AG04449 (cell line): Measurements from ENCODE around the gene SWAP70.
A peak's percentile ranks its signal among the peaks of the same experiment; 100 is the strongest.

Experiments
- CTCF ChIA-PET: fragments of 350-600 bp; formaldehyde crosslinking; extraction: SDS; loops from one replicate; lab custom pipeline; 2021; ENCODE audit warnings: antibody characterized with exemption; lab: Yijun Ruan, JAX
- POLR2A ChIA-PET: fragments of 400-600, 350-600 bp; formaldehyde crosslinking; extraction: SDS; loops from one replicate; lab custom pipeline; 2020; ENCODE audit warnings: antibody characterized with exemption, inconsistent platforms; lab: Yijun Ruan, JAX
- DNase-seq: peaks from one replicate; pipeline ENCODE4 v3.0.0-alpha.2; 2010; ENCODE audit warnings: low read depth, low spot score
- H3K4me3 ChIP-seq: 2 replicates; pipeline ENCODE4 v1.5.1; 2011; ENCODE audit warnings: low read depth, mild to moderate bottlenecking, control low read depth, low read length
- CTCF ChIP-seq: IDR thresholded peaks from one replicate; pipeline ENCODE4 v1.5.1; 2011; ENCODE audit warnings: mild to moderate bottlenecking, moderate library complexity, low read length, control low read depth, inconsistent platforms; ENCODE audit not compliant: insufficient read depth; ENCODE audit errors: missing control alignments

Gene SWAP70

GRCh38 chr11:9663699-9664275, at the start of gene SWAP70:
Gene SWAP70 (plus strand): TSS chr11:9664077. CDS start chr11:9664180, 103 bp downstream.
- DNase-seq: peak; percentile 36
- ChIA-PET POLR2A (interaction anchor here (0.8 to 1.5 kb wide), 2 partner anchors 50 to 91 kb away, joined by 3 to 4 read pairs; no protein-coding TSS in a partner anchor), CTCF (interaction anchor here (0.7 to 1.4 kb wide), 7 partner anchors 13 to 51 kb away, joined by 3 to 6 read pairs (median 3); no protein-coding TSS in a partner anchor)
- peak within 1 kb of the TSS; percentile 90 for H3K4me3 ChIP-seq
- peak; percentile 69 for TF ChIP-seq CTCF

GRCh38 chr11:9615031-9615451, 48.8 kb upstream of the SWAP70 start:
- POLR2A ChIA-PET: no interaction called here
- no peak for TF ChIP-seq CTCF
- no peak for DNase-seq
- H3K4me3 ChIP-seq: no peak overlapping the region; the same call in 1 of the 2 replicates
- CTCF ChIA-PET: interaction anchor here (1.0 kb wide), 1 partner anchor 132 kb away, joined by 3 read pairs; no protein-coding TSS in a partner anchor

DNA sequence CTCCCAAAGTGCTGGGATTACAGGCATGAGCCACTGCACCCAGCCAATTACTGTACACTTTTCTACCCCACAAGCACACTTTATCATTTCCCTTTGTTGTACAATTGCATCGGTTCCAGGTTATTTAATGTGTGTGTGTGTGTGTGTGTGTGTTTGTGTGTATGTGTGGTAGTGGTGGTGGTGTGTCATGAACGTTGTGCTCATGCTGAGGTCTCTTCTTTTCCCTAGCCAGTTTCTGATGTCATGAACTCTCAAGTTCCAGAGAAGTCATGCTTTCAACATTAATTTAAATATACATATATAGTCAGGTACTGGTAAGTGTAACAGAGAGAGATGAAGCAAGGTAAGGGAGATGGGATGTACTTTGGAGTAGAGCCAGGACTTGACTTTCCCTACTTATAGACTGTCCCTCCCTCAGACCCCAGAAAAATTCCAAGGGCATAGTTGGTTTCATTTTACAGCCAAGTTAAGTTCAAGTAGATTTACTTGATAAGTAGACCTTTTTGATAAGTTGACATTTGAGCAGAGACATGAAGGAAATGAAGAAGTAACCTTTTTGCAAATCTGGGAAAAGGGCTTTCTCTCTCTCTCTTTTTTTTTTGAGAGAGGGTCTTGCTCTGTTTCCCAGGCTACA, 47.7 kb upstream of the SWAP70 start:
- H3K4me3 ChIP-seq: no peak overlapping the region
- CTCF ChIA-PET: interaction anchor here (1.0 kb wide), 1 partner anchor 131 kb away, joined by 3 read pairs; no protein-coding TSS in a partner anchor
- DNase-seq: no peak
- POLR2A ChIA-PET: no interaction called here
- no peak for TF ChIP-seq CTCF

DNA sequence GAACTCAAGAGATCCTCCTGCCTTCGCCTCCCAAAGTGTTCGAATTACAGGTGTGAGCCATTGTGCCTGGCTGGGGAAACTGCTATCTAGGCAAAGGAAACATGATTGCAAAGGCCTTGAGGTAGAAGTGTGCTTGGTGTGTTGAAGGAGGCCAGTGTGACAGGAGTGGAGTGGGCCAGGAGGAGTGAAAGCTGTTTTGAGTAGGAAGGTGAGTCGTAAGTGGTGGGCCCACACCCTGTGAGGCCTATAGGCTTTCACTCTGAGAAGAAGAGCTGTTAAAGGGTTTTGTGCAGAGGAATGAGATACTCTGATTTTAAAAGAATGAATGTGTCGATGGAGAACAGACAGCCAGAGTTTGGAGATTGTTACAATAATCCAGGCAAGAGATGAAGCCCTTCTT, 47.0 kb upstream of the SWAP70 start:
- no peak for DNase-seq
- no peak for TF ChIP-seq CTCF
- ChIA-PET POLR2A (no interaction called here), CTCF (no interaction called here)
- no peak overlapping the region for H3K4me3 ChIP-seq

DNA sequence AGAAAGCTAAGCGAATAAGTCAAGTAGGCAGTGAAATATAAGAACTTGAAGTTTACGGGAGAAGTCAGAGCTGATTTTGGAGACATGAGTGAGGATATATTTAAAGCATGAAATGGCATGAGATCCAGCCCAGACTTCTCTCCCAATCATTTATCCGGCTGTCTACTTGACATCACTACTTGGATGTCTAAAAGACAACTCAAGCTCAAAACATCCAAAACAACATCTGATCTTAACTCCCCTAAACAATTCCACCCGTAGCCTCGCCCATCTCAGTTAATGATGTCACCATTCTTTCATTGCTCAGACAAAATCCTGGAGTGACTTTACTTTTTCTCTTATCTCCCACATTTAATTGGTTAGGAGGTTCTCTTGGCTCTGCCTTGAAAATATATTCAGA, 45.9 kb upstream of the SWAP70 start:
- H3K4me3 ChIP-seq: no peak overlapping the region
- DNase-seq: peak; percentile 78
- TF ChIP-seq CTCF: no peak
- POLR2A ChIA-PET: interaction anchor here (0.5 to 0.6 kb wide), 2 partner anchors 38 to 71 kb away, joined by 3 read pairs; no protein-coding TSS in a partner anchor
- CTCF ChIA-PET: interaction anchor here (0.9 to 1.1 kb wide), 3 partner anchors 130 to 140 kb away, joined by 3 to 4 read pairs (median 4); no protein-coding TSS in a partner anchor

DNA sequence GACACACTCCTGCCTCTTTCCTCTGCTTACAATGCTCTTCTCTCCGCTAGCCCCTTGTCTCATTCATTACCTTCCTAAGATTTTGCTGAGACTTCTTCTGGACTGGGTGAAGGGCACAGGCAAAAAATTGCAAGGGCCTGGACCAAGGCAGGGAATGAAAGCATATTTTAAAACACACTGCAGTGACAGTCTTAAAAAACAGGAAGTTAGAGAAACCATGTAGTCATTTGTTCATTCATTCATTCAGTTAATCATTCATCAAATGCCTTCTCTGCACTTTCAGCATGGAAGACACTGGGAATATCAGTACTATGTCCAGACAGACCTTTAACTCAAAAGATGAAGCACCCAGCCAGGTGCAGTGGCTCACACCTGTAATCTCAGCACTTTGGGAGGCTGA, 44.9 kb upstream of the SWAP70 start:
- H3K4me3 ChIP-seq: no peak overlapping the region
- CTCF ChIA-PET: interaction anchor here (1.1 to 1.7 kb wide), 2 partner anchors 18 to 129 kb away, joined by 4 read pairs; no protein-coding TSS in a partner anchor
- POLR2A ChIA-PET: no interaction called here
- no peak for DNase-seq
- TF ChIP-seq CTCF: no peak
